CD4-positive, alpha-beta T cell treated with Interleukin-6 for 4 hours (primary cell): Measurements from ENCODE around the gene MUC5AC.
"Not testable (repeated sequence)": the region's sequence is repeated elsewhere in the genome, so short reads cannot be mapped to it uniquely, and the experiment has no call there.

ENCODE experiments used
- DNase-seq: peaks from one replicate; pipeline ENCODE4 v3.0.0-alpha.2; 2020; ENCODE audit warnings: mixed read lengths

MUC5AC gene

GRCh38 chr11:1157645-1158591, at the start of gene MUC5AC:
MUC5AC (plus strand) TSS chr11:1157953; CDS start chr11:1158000, 47 bp downstream.
- DNase-seq = no peak

- DNase-seq = no peak
Measured at GRCh38 chr11:1108246-1108900, 49.4 kb upstream of the MUC5AC start.

- no peak for DNase-seq
Measured at GRCh38 chr11:1109101-1109917, 48.4 kb upstream of the MUC5AC start.

GRCh38 chr11:1109918-1110705, 47.6 kb upstream of the MUC5AC start:
- no peak for DNase-seq

GRCh38 chr11:1111545-1112212, 46.1 kb upstream of the MUC5AC start:
- no peak for DNase-seq

GRCh38 chr11:1112351-1113191, 45.2 kb upstream of the MUC5AC start:
- DNase-seq = no peak

- DNase-seq = no peak
Measured at GRCh38 chr11:1113405-1114201, 44.1 kb upstream of the MUC5AC start.

GRCh38 chr11:1115292-1115691, 42.5 kb upstream of the MUC5AC start:
- not testable (repeated sequence) for DNase-seq

- no peak for DNase-seq
Measured at GRCh38 chr11:1116104-1116503, 41.6 kb upstream of the MUC5AC start.

GRCh38 chr11:1116666-1117390, 40.9 kb upstream of the MUC5AC start:
- no peak for DNase-seq

GRCh38 chr11:1117992-1118391, 39.8 kb upstream of the MUC5AC start:
- DNase-seq = no peak

- DNase-seq = no peak
Measured at GRCh38 chr11:1118755-1119603, 38.8 kb upstream of the MUC5AC start.

GRCh38 chr11:1119604-1120146, 38.1 kb upstream of the MUC5AC start:
- no peak for DNase-seq

- no peak for DNase-seq
Measured at GRCh38 chr11:1120532-1121330, 37.0 kb upstream of the MUC5AC start.

- no peak for DNase-seq
Measured at GRCh38 chr11:1121331-1121812, 36.4 kb upstream of the MUC5AC start.

GRCh38 chr11:1121813-1122663, 35.7 kb upstream of the MUC5AC start:
- DNase-seq = no peak
